Activated CD4-positive, alpha-beta T cell treated with anti-CD3 and anti-CD28 coated beads, Interleukin-2, amount 50 U/mL, for 1 hour (primary cell): ENCODE measurements around the gene HVCN1.
A peak's percentile ranks its signal among the peaks of the same experiment; 100 is the strongest.

ENCODE experiments used
- DNase-seq: peaks from one replicate; pipeline ENCODE4 v3.0.0-alpha.2; 2020

HVCN1 gene

DNA sequence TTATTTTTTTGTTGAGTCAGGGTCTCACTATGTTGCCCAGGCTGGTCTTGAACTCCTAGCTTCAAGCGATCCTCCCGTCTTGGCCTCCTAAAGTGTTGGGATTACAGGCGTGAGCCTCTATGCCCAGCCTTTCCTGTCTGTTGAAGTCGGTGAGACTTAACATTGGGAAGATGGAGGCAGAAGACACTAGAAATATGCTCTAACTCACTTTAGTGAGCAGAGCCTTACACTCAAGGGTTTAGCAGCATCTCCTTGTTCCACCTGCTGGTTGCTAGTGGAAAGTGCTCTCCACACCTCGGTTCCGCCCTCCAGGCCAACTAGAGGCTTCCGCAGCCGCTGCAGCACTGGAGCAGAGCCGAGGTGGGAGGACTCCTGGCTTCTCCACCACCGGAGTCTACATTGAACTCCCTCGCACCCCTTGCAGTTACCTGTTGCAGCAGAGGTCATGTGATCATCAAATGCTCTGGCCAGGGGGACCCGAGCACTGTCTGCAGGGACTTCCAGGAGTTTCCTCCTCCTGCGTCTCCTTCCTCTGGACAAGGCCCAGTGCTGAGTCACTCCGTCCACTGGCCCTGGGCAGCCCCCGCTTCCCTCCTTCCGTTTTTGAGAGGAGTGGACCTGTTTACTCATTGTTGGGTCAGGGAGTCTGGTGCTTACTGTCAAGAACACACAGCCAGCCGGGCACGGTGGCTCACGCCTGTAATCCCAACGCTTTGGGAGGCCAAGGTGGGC, 9.4 kb upstream of the HVCN1 start:
- peak; percentile 72 for DNase-seq

DNA sequence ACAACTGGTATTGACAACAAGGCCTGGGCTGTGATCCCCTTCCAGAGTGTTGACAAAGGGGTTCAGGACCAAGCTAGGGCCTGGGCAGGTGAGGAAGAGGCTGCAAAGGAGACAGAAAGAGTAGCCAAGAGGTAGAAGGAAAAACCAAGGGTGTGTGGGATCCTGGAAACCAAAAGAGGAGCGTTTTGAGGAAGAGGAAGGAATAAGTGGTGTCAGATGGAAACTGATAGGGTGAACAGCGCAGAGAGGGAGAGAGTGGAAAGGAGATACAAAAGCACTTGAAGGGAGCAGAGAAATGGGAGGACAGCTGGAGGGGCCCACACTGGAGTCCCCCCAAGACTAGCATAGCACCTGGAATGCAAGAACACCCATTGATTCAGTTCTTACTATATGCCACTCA, 8.3 kb upstream of the HVCN1 start:
- DNase-seq, result no peak

DNA sequence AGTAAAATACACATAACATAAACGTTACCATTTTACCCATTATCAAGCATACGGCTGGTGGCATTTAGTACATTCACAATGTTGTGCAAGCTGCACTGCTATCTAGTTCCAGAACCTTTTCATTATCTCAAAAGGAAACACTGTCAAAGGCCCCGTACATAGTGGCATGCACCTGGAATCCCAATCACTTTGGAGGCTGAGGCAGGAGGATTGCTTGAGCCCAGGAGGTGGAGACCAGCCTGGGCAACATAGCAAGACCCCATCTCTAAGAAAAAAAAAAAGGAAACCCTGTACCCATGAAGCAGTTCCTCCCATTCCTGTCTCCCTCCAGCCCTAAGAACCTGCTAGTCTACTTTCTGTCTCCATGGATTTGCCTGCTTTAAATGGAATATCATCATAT, 7.4 kb upstream of the HVCN1 start:
- no peak for DNase-seq

DNA sequence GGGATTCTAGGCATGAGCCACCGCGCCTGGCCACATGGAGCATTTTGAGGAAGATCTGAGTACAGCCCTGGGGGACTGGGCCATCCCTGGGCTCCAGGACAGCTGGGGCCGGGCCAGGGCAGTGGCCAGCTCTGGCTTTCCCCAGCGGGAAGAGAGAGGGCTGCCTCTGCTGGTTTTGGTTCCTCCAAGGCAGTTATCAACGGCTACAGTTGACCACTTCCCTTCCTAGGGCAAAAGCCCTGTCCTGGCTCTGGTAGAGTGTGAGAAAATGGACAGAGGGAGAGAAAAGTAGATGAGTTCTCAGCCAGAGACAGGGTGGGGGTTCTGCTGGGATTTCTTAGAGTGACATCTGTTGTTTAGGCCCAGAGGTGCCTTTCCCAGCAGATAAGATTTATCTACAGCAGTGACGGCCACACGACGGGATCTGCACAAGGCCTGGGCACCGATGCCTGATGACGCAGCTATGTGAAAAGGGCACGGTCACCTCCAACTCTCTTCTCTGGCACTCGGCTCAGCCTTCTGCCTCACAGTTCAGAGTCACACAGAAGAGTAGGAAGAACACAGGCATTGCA, 5.5 kb upstream of the HVCN1 start:
- no peak for DNase-seq

DNA sequence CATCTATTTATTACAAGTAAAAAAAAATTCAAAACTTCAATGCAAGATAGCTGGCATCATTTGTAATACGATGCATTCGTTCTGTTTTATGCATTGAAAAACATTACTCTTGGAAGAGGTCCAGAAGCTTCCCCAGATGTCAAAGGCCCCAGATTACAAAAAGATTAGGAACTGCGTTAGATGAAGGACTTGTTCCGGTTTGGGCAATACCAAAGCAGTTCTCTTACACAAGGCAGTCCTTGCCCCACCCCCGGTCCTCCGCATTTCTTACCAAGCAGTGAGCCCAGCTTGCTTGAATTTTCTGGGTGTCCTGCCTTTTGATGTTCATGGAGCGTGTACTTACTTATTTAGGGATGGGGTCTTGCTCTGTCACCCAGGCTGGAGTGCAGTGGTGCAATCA, 4.8 kb upstream of the HVCN1 start:
- no peak for DNase-seq

DNA sequence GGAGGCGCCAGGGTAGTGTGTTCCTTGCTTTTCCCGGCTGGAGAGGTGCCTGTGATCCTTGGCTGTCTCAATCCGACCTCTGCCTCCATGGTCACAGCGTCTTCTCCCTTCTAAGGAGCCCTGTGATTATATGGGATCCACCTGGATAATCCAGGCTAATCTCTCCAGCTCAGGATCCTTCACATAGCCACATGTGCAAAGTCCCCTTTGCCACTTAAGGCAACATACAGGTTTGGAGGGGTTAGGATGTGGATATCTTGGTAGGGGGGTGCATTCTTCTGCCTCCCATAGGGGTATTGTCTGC, 1.2 kb upstream of the HVCN1 start:
- no peak for DNase-seq

DNA sequence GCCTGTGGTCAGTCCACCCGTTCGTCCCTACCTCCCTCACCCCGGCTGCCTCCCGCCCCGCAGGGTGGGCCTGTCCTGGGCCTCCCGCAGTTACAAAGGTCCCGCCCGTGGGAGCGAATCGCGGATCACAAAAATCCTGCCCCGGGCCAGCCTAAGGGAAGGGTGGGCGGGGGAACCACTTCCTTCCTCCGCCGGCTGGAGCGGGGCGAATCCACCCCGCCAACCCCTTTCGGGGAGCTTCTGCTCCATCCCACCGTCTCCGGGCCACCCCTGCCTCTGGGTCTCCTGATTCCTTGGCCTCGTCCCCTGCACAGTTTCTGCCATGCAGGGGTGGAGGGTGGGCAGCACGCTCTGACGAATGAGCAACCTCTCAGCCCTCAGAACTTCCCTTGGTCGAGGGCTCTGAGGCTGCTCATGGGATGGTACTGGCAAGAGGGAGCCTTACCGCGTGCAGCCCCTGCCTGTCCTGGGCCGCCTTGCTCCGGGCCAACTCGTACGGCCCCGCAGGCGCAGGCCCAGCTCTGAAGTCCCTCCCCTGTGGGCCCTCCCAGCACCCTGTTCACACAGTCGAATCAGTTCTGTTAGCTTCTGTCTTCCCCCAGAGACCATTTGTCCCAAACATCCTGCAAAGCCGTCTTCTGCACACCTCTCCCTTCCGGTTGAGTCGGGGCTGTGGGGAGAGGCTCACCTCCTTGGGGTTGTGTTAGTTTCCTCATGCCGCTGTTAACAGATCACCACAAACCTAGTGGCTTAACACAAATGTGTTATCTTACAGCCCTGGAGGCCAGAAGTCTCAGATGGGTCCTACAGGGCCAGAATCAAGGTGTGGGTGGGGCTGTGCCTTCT, 589 bp upstream of the HVCN1 start:
- peak; percentile 38 for DNase-seq

DNA sequence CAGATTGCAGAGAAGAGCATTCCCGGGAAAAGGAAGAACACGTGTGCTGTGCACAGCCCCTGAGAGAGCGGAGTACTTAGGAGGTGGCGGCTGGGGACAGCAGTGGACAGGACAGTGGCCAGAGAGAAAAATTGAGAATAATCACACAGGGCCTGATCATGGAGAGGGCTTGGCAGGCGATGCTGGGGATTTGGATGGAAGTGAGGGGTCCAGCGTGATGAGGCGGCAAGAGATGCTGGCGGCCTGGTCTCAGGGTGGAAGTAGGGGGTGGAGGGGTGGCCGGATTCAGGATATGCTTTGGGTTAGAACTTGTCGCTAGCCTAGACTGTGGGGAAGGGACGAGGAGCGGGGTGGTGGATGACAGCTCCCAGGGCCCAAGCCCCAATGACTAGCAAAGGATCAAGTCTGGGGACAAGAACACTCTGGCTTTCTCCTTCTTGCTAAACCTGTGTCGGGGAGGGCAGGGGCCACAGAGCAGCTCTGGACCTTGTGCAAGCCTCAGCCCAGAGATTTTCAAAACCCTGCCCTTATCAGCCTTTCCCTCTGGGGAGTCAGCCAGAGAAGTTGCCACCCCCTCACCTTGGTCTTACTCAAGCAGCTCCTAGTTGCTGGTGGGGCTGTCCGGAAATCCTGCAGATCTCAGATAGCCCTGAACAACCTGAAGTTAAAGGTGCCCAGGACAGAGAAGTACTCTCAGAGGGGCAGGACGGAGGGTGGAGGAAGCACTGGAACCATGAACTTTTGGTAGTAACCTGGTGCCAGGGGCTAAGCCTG, 1.3 kb downstream of the HVCN1 start:
- DNase-seq, result no peak

DNA sequence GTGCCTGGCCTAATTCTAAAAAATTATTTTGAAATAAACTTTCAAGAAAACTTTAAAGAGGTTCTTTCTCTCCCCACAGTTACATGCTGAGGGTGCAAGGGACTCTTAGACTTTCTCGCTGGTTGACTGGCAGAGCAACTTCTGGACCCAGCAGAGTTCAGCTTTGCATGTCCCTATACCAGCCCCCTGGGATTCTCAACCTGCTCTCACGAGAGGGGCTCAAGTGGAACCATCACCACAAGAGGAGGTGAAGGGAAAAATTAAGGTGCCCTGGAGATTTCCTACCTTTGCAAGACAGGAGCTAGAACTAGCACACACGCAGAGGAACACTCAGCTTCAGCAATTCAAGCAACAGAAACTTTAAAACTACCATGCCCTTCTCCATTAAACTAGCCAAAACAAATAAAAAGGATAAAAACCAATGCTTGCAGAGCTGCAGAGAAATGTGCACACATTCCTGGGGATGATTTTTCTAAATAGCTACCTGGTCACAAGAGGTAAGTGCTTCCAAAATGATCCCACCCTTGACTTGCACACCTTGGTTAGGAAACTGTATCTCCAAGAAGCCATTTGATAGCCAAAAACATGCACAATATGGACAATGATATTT, 2.5 kb downstream of the HVCN1 start:
- DNase-seq, result no peak

DNA sequence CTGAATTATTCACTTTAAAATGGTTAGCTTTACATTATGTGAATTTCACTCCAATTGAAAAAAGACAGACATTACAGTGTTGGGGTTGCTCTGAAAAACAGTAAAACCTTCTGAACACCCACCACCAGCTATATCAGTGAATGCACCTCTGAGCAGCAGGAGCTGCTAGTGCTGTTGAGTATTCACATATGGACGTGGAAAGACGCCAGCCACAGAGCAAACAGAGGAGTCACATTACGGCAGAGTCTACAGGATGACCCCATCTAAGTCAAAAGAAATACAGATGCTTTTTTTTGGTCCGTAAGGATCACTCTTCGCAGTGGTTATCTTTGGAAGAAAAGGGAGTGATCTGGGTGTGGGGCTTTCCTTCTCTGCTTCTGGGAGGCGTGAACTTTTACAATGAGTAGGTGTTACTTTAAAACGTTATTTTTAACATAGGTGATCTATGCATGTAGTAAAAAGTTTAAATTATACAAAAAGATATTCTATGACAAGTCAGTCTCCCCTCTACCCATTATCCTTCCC, 4.5 kb downstream of the HVCN1 start:
- DNase-seq, result no peak

DNA sequence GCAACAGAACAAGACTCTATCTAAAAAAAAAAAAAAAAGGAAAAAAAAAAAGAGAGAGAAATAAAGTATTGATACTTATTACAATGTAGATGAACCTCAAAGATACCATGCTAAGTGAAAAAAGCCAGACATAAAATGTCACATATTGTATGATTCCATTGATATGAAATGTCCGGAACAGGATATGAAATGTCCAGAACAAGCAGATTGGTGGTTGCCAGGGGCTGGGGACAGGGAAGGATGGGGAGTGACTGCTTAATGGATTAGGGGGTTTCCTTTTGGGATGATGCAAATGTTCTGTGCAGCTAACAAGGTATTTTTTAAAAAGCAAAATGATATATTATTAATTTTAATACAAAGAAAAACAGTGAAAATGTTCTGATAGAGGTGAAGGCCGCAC, 5.0 kb downstream of the HVCN1 start:
- DNase-seq, result no peak

DNA sequence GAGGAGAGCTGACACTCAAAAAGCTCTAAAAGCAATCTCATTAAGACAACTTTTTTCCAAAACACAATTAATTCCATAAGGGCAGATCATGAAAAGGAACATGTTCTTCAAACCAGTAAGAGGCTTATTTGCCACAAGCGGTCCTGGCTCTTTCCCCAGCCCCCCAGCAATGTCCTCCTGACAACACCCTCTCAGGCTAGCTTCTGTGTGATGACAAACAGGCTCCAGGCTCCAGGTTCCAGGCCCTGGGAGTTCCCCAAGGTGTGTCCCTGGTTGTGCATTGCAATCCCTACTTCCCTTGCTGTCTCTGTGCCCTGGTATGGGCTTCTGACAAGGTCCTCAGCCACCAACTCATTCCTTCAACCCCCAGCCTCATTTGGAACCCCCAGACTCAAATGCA, 8.9 kb downstream of the HVCN1 start:
- no peak for DNase-seq

DNA sequence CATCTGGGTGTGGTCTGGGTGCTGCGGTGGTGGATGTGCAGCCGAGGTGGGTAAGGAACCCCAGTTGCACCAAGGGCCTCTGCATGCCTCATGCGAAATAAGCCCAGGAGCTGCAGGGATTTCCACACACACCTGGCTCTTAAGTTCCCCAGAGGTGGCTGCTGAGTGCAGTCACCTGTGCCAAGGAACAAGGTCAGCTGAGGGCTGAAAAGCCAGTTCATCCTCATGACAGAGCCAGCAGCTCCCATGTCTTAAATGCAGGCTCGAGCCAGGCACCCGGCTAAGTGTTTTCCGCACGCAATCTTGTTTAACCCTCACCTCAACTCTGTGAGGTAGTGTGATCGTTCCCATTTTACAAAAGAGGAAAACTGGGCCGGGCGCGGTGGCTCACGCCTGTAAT, 9.7 kb downstream of the HVCN1 start:
- no peak for DNase-seq

DNA sequence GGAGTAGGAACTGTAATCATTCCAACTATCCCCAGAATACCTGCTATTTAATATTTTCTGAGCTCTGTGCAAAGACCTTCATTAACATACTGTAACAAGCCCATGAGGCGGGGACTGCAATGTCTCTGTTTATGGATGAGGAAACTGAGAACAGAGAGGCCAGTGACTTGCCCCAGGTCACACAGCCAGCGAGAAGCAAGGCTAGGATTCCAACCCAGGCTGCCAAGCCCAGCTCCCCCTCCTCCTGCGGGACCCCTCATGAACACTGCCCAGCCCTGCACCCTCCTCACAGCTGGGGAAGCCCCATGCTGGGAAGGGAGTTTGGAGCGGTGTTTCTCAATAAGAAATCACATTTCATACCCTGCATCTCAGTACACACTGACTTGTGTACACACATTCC, 10.9 kb downstream of the HVCN1 start:
- DNase-seq, result no peak

DNA sequence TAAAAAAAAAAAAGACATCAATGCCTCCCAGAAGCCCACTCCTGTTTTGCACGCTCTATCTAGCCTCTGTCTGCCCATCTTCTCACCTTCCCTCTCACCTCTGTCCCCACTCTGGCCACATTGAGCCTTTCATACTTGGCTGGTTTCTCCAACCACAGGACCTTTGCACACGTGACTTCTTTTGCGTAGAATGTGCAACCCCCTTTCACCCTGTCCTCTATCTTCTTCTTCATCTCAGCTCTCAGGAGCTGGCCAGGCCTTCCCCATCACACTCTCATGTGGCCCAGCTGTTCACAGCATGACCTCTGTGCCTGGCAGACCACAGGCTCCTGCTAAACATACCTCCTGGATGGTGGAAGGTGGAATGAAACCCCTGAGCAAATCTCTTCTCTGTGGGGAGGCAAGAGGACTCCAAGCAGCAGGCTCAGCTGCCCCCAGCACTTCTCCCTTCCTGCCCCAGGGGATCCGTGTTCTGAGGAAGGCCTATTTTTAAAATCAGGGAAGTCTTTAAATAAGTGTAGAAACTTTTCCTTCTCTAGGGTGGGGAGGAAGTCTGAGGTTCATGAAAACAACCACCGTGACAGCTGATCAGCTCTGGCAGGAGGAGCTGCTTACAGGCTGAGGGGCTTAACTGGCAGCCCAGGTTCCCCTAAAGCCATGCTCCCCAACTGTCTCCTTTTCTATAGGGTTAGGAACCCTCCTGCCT, 11.6 kb downstream of the HVCN1 start:
- no peak for DNase-seq

DNA sequence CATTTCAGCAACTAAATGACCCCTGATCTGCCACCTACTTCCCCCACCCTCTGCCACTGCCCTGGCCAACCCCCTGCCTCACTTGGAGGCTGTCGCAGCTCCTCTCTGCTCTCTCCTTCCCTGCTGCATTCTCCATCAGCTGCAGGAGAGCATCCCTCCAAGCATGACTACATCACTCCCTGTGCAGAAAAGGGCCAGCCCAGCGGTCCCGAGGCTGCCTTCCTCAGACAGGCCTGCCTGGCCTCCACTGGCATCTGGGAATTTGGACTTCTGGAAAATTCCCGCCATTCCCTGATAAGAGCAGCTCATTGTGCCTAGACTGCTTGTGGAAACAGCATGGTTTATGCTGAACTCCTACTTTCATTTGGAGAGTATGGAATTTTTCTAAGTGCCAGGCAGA, 12.7 kb downstream of the HVCN1 start:
- no peak for DNase-seq

DNA sequence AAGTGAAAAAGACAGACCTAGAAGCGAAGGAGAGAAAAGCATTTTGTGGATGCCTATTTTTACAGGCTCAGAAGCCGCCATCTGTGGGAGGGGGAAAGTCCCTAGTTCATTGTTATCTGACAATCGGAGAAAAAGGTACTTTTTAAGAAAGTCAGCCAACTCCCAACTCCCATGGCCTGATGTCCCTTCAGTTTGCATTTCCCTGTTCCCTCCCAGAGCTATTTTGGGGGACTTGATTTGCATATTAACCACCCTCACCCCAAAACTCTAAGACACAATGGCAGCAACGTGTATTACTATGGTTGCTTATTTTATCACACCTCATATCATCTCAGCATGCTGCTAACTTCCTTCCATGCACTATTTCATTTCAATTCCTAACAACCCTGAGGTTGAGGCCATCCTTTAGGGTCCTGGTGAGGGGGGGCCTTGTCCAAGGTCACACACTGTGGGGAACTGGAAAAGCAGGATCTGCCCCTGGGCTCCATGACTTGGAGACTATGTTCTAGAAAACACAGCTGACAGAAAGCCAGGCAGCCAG, 18.7 kb downstream of the HVCN1 start:
- no peak for DNase-seq

DNA sequence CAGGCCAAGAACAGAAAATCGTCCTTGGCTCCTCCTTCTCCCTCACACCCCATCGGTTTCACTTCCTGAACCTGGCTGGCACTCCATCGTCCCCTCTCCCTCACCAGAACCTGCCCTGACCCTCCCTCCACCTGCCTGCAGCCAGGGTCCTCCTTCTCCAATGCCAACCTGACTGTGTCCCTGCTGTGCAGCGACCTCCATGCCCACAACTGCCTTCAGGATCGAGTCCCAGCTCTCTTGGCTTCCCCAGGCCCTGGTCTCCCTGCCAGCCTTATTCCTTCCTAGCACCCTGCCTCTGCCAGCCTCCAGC, 19.8 kb downstream of the HVCN1 start:
- no peak for DNase-seq

DNA sequence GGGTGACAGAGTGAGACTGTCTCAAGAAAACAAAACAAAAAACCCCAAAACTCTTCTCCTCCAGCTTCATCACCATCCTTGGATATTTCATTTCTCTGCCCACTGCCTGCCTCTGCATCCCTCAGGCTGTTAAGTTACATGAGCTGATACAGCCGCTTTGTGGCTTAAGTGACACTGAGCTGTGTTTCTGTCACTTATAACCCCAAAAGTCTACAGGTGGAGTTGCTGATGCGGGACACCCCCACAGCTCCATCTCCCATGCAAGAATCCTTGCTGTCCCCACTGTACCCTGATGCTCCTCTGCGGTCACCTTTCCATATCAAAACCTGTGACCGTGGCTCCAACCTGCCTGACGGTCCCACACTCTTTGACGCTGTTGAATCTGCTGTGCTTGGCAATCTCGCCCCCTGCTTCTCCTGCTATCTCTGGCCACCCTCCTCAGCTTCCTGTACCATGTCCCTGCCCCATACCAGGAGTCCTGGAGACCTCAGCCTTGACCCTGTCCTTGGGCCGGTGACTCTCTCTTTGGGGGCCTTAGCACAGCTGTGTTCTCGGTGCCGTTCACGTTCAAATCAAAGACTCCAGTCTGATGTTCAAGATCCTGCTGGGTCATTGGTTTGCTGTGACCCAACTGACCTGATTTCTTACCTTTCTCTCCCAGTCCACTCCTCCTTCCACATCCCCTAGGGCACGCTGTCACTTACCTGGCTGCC, 20.3 kb downstream of the HVCN1 start:
- no peak for DNase-seq

DNA sequence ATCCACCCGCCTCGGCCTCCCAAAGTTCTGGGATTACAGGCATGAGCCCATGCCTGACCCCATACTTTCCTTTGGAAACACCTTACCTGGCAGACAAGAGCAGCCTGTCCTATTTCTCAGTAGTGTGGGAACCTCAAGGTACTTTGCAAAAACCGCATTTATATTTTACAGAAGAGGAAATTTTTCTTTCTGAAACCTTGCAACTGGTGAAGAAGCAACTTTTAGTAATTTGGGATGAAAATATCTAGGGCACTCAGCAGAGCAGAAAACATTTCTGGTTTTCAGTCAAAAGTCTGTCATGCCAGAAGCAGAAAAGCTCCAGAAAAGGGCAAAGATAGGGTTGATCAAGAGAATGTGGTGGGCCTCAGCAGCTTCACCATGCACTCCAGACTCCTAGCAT, 21.2 kb downstream of the HVCN1 start:
- DNase-seq, result no peak

DNA sequence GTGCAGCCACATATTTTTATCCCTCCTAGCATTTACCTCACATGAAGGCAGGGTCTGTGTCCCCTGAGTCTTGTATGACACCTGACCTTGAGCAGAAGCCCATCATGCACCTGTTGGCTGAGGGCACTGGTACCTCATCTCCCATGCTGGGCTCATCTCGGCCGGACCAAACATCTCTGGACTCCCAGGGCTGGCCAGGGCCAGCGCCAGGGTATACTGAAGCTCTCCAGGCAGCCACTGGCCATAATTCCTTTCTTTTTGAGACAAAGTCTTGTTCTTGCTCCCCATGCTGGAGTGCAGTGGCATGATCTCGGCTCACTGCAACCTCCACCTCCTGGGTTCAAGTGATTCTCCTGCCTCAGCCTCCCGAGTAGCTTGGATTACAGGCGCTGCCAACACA, 22.0 kb downstream of the HVCN1 start:
- DNase-seq, result no peak
